CD14-positive monocyte (primary cell): ENCODE results near the gene CHST15. TPM values are rescaled to one million over a fixed set of nuclear protein-coding genes. Genes with fewer than 3 reads are reported as not detected.

Experiments used
- DNase-seq, 3 donors: peaks; one replicate each; pipeline ENCODE4 v3.0.0-alpha.2; 2011 to 2022
- H2AFZ ChIP-seq: 2 replicates; pipeline ENCODE4 v1.6.0; 2012; ENCODE audit warnings: mild to moderate bottlenecking, low read depth, low read length, inconsistent platforms; ENCODE audit not compliant: insufficient read depth, poor library complexity, severe bottlenecking
- H3K27ac ChIP-seq, 2 donors: 1 replicate in 1 of 2; 2 replicates in 1 of 2; pipeline ENCODE4 v1.5.1; 2012 to 2013; ENCODE audit warnings: low read length in 2 of 2, control low read depth in 1 of 2, inconsistent platforms in 1 of 2, low read depth in 1 of 2, mild to moderate bottlenecking in 1 of 2
- H3K27me3 ChIP-seq, 2 donors: one replicate each; pipeline versions ENCODE4 v1.6.0 to v1.6.1; 2011 to 2013; ENCODE audit warnings: low read length in 2 of 2; ENCODE audit not compliant: control insufficient read depth in 2 of 2, insufficient read depth in 2 of 2
- H3K36me3 ChIP-seq, 2 donors: replicated peaks in 1 of 2; 1 replicate in 1 of 2; 2 replicates in 1 of 2; pipeline versions ENCODE4 v1.5.1 to v1.6.1; 2012 to 2013; ENCODE audit warnings: low read length in 2 of 2, control low read depth in 1 of 2, inconsistent platforms in 1 of 2, mild to moderate bottlenecking in 1 of 2; ENCODE audit not compliant: insufficient read depth in 2 of 2, control insufficient read depth in 1 of 2
- H3K4me1 ChIP-seq, 2 donors: 1 replicate in 1 of 2; 2 replicates in 1 of 2; pipeline versions ENCODE4 v1.5.1 to v1.6.1; 2012 to 2013; ENCODE audit warnings: low read length in 2 of 2, control low read depth in 1 of 2, inconsistent platforms in 1 of 2, mild to moderate bottlenecking in 1 of 2, moderate library complexity in 1 of 2; ENCODE audit not compliant: insufficient read depth in 2 of 2, control insufficient read depth in 1 of 2
- H3K4me2 ChIP-seq: replicated peaks from 2 replicates; pipeline ENCODE3; 2012; ENCODE audit warnings: low read length, moderate library complexity, mild to moderate bottlenecking; ENCODE audit not compliant: poor library complexity, severe bottlenecking; ENCODE audit errors: extremely low read depth
- H3K4me3 ChIP-seq, 3 experiments: fragments of 200-600 bp in 1 of 3; sonication (generic) in 1 of 3; replicated peaks in 1 of 3; 1 replicate in 2 of 3; 2 replicates in 1 of 3; pipeline ENCODE4 v1.5.1; 2011 to 2013; ENCODE audit warnings: low read length in 3 of 3, mild to moderate bottlenecking in 3 of 3, control low read depth in 2 of 3, low read depth in 2 of 3, inconsistent platforms in 1 of 3, moderate library complexity in 1 of 3
- H3K79me2 ChIP-seq: 2 replicates; pipeline ENCODE4 v1.6.0; 2012; ENCODE audit warnings: mild to moderate bottlenecking, control low read depth, inconsistent platforms, low read length, moderate library complexity; ENCODE audit not compliant: insufficient read depth
- H3K9ac ChIP-seq: 2 replicates; pipeline ENCODE4 v1.6.0; 2017; ENCODE audit warnings: low read length, mild to moderate bottlenecking; ENCODE audit not compliant: insufficient read depth, poor library complexity, severe bottlenecking
- H3K9me3 ChIP-seq, 2 donors: replicated peaks in 1 of 2; 1 replicate in 1 of 2; 2 replicates in 1 of 2; pipeline versions ENCODE4 v1.5.1 to v1.6.1; 2012 to 2013; ENCODE audit warnings: low read length in 2 of 2, control low read depth in 1 of 2; ENCODE audit not compliant: control insufficient read depth in 1 of 2, insufficient read depth in 1 of 2
- H4K20me1 ChIP-seq: 2 replicates; pipeline ENCODE4 v1.6.0; 2012; ENCODE audit warnings: mild to moderate bottlenecking, low read length, control low read depth, moderate library complexity; ENCODE audit not compliant: insufficient read depth
- H3K27ac Mint-ChIP-seq, 7 donors: one replicate each; pipeline ENCODE4 v1.8.0; 2020; ENCODE audit warnings: mild to moderate bottlenecking in 7 of 7, mixed read lengths in 7 of 7, moderate library complexity in 6 of 7, inconsistent platforms in 2 of 7
- H3K27me3 Mint-ChIP-seq, 3 donors: one replicate each; pipeline ENCODE4 v1.8.0; 2021 to 2022; ENCODE audit warnings: low read depth in 3 of 3, mild to moderate bottlenecking in 3 of 3, mixed read lengths in 3 of 3, moderate library complexity in 3 of 3, inconsistent platforms in 1 of 3
- H3K36me3 Mint-ChIP-seq, 2 donors: one replicate each; pipeline ENCODE4 v1.8.0; 2020; ENCODE audit warnings: mixed read lengths in 2 of 2, inconsistent platforms in 1 of 2, mild to moderate bottlenecking in 1 of 2
- H3K4me1 Mint-ChIP-seq: one replicate; pipeline ENCODE4 v1.8.0; 2020; ENCODE audit warnings: mild to moderate bottlenecking, mixed read lengths
- H3K4me3 Mint-ChIP-seq, 2 donors: one replicate each; pipeline ENCODE4 v1.8.0; 2020; ENCODE audit warnings: mild to moderate bottlenecking in 2 of 2, mixed read lengths in 2 of 2, moderate library complexity in 1 of 2
- H3K9me3 Mint-ChIP-seq, 7 donors: one replicate each; pipeline ENCODE4 v1.8.0; 2020 to 2022; ENCODE audit warnings: mixed read lengths in 7 of 7, mild to moderate bottlenecking in 6 of 7, moderate library complexity in 6 of 7, inconsistent platforms in 2 of 7
- WGBS: methylation state at CpG from one replicate; pipeline ENCODE4 v1.1.5; 2013; ENCODE audit warnings: missing lambda C conversion rate; ENCODE audit not compliant: insufficient coverage; 5-methylcytosine and 5-hydroxymethylcytosine counted together
- intact Hi-C, 2 donors: fragments of 100-400 bp; cut with micrococcal nuclease; formaldehyde crosslinking; loops; one replicate each; pipeline versions ENCODE4 v1.15.0 to v1.15.1; 2023
- polyA plus RNA-seq, 3 donors: library from polyadenylated mRNA; depleted of rRNA in 1 of 3; unstranded in 2 of 3; stranded (reverse) in 1 of 3; fragments of 300-500 nt in 2 of 3; fragments of >200 nt in 1 of 3; fragmentation: Illumina TruSeq in 2 of 3; gene quantifications; 1 replicate in 2 of 3; 2 replicates in 1 of 3; pipeline ENCODE4 v1.2.3, GENCODE V29; 2012 to 2021
- TF ChIP-seq, protein P1 (sequence below): fragments of 200-600 bp; IDR thresholded peaks from one replicate; pipeline ENCODE4 v1.8.0; 2022; ENCODE audit warnings: antibody characterized with exemption, mild to moderate bottlenecking

CHST15 gene
- polyA plus RNA-seq, 3 donors: 54.4 to 106 (median 87.5) TPM

- H4K20me1 ChIP-seq: peaks cover 100% of the 10 kb centered on the region
- no peak overlapping the region for H3K9ac ChIP-seq
- H3K9me3 Mint-ChIP-seq: peaks cover 11 to 23% (median 16%) of the 10 kb centered on the region in 7 donors
- no peak overlapping the region for H2AFZ ChIP-seq
- no peak for DNase-seq
- no peak overlapping the region for H3K4me3 ChIP-seq
- peaks cover 21 to 34% of the 10 kb centered on the region in 2 donors for H3K4me1 ChIP-seq
- TF ChIP-seq, protein P1, sequence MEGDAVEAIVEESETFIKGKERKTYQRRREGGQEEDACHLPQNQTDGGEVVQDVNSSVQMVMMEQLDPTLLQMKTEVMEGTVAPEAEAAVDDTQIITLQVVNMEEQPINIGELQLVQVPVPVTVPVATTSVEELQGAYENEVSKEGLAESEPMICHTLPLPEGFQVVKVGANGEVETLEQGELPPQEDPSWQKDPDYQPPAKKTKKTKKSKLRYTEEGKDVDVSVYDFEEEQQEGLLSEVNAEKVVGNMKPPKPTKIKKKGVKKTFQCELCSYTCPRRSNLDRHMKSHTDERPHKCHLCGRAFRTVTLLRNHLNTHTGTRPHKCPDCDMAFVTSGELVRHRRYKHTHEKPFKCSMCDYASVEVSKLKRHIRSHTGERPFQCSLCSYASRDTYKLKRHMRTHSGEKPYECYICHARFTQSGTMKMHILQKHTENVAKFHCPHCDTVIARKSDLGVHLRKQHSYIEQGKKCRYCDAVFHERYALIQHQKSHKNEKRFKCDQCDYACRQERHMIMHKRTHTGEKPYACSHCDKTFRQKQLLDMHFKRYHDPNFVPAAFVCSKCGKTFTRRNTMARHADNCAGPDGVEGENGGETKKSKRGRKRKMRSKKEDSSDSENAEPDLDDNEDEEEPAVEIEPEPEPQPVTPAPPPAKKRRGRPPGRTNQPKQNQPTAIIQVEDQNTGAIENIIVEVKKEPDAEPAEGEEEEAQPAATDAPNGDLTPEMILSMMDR: no peak
- H3K4me3 Mint-ChIP-seq: no peak overlapping the region
- H3K27ac ChIP-seq: no peak overlapping the region
- peaks cover 10 to 42% (median 40%) of the 10 kb centered on the region in 3 donors for H3K27me3 Mint-ChIP-seq
- 88% methylated on average over 5 of the region's 9 CpGs for WGBS
- peaks cover 92 to 99% of the 10 kb centered on the region in 2 donors for H3K36me3 Mint-ChIP-seq
- H3K27ac Mint-ChIP-seq: peak overlapping the region in 4 of 7 donors; percentile 19 to 77 (median 60)
- H3K4me1 Mint-ChIP-seq: peaks cover 29% of the 10 kb centered on the region
- no peaks in the 10 kb centered on the region for H3K79me2 ChIP-seq
- intact Hi-C loops: no loop called here
- no peak overlapping the region for H3K4me2 ChIP-seq
- H3K36me3 ChIP-seq: peaks cover 51 to 89% of the 10 kb centered on the region in 2 donors
- peaks cover 0 to 6% of the 10 kb centered on the region in 2 donors for H3K27me3 ChIP-seq
- peaks cover 0 to 13% of the 10 kb centered on the region in 2 donors for H3K9me3 ChIP-seq
Observed at GRCh38 chr10:124015991-124016390, 77.4 kb downstream of the CHST15 start.

GRCh38 chr10:124014416-124015154, 78.8 kb downstream of the CHST15 start:
- peaks cover 10 to 37% (median 37%) of the 10 kb centered on the region in 3 donors for H3K27me3 Mint-ChIP-seq
- peaks cover 100% of the 10 kb centered on the region for H4K20me1 ChIP-seq
- peaks cover 11 to 20% (median 16%) of the 10 kb centered on the region in 7 donors for H3K9me3 Mint-ChIP-seq
- intact Hi-C loops: no loop called here
- H3K36me3 Mint-ChIP-seq: peaks cover 91 to 99% of the 10 kb centered on the region in 2 donors
- no peak overlapping the region for H3K27ac ChIP-seq
- no peak overlapping the region for H3K4me2 ChIP-seq
- H2AFZ ChIP-seq: no peak overlapping the region
- peaks cover 51 to 89% of the 10 kb centered on the region in 2 donors for H3K36me3 ChIP-seq
- 75% methylated on average over 12 of the region's 22 CpGs for WGBS
- peaks cover 21 to 26% of the 10 kb centered on the region in 2 donors for H3K4me1 ChIP-seq
- peaks cover 27% of the 10 kb centered on the region for H3K4me1 Mint-ChIP-seq
- peak overlapping the region in 1 of 2 donors; percentile 53 for H3K4me3 Mint-ChIP-seq
- no peaks in the 10 kb centered on the region for H3K27me3 ChIP-seq
- H3K9me3 ChIP-seq: peaks cover 0 to 13% of the 10 kb centered on the region in 2 donors
- peak in 1 of 3 donors; percentile 18 for DNase-seq
- H3K4me3 ChIP-seq: no peak overlapping the region
- TF ChIP-seq, protein P1: no peak
- no peaks in the 10 kb centered on the region for H3K79me2 ChIP-seq
- H3K27ac Mint-ChIP-seq: peak overlapping the region in 1 of 7 donors; percentile 41
- H3K9ac ChIP-seq: no peak overlapping the region
